Effector CD4-positive, alpha-beta T cell (primary cell): ENCODE measurements around the gene FN3K.
"Not testable (repeated sequence)": the region's sequence is repeated elsewhere in the genome, so short reads cannot be mapped to it uniquely, and the experiment has no call there.

Source experiments
- DNase-seq: peaks from one replicate; pipeline ENCODE4 v3.0.0-alpha.2; 2020

The FN3K gene

GRCh38 chr17:82775001-82775823 lies 39.8 kb downstream of the FN3K start:
- DNase-seq, result peak; percentile 30

DNA sequence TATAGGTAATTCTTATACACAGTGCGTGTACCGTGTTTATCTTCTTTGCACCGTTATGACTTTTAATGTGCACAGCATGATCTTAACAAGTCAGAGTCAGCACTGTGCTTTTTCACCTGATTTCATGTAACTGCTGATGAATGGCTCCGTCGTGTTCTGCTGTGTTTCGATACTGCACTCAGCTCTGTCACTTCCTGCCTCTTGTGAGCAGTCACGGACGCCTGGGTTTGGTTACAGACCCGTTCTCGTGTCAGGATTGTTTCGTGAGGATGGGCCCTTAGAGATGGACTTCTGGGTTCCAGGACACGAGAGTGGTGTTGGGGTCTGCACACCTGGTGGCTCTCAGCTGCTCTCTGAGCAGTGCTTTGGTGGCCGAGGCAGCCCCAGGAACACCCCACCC lies 41.0 kb downstream of the FN3K start:
- no peak for DNase-seq

GRCh38 chr17:82777778-82778375 lies 42.5 kb downstream of the FN3K start:
- not testable (repeated sequence) for DNase-seq

GRCh38 chr17:82779541-82779940 lies 44.1 kb downstream of the FN3K start:
- DNase-seq, result no peak

DNA sequence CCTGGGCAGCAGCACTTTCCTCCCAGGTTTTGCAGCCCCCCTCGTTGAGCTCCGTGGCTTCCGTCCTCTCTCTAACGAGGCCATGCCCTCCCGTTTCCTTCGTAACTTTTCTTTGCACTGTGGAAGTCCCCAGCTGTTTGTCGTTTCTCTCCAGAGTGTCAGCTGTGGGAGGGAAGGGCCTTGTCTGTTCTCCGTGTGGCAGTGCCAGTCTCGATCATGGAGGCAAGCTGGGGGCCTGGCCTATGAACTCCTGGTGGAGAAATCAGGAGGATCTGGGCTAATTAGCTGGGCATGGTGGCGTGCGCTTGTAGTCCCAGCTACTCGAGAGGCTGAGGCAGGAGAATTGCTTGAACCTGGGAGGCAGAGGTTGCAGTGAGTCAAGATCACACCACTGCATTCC lies 44.8 kb downstream of the FN3K start:
- no peak for DNase-seq

DNA sequence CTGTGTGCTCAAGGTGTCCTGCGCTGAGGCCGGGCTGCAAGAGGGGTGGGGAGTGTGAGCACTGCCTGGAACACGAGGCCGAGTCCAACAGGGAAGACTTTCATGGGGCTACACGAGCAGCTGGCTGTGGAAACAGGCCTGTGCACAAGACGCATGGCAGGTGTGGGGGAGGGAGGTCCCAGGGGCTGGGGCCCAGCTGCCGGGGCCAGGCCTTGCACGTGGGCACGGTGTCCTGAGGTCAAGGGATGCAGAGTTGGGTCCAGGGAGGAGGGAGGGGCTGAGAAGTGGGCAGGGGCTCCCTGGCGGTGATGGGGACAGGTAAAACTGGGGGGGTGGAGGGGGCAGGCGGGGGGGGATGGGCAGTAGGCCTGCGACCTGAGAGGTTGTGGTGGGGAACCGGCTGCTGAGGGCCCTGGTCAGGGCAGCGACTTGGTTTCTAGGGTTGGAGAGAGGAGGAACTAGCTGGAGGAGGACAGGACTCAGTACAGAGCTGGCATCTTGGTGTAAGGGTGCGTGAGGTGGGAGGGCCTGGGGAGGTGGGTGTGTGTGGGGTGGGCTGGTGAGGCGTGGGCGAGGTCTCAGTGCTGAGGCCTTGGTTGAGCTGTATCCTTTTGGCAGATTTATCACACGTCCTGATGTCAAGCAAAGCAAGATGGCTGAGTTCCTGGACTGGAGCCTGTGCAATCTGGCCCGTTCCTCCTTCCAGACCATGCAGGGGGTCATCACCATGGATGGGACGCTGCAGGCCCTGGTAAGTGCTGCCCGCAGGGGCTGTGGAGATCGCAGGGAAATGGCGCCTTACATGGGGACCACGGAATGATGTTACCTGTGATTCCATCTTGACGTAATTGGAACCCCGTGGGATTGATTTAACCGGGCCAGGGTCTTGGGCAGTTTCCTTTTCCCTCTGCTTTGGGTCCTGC lies 45.8 kb downstream of the FN3K start:
- no peak for DNase-seq

DNA sequence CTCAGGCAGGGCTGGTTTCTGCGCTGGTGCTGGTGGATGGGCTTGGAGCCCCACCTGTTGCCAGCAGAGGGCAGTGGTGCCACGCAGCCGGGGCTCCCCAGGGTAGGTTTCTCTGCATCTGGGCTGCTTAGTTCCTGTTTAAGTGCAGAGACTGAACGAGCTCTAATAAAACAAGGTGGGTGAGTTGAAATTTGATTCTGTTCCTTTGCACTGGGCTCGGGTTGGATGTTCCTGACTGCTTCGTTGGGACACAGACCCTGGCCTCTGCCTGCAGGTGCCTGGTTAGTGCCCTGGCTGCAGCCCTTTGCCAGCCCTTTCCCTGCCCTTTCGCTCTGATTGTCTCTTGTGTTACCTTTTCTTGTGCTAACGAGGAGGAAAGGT lies 46.5 kb downstream of the FN3K start:
- peak; percentile 79 for DNase-seq

DNA sequence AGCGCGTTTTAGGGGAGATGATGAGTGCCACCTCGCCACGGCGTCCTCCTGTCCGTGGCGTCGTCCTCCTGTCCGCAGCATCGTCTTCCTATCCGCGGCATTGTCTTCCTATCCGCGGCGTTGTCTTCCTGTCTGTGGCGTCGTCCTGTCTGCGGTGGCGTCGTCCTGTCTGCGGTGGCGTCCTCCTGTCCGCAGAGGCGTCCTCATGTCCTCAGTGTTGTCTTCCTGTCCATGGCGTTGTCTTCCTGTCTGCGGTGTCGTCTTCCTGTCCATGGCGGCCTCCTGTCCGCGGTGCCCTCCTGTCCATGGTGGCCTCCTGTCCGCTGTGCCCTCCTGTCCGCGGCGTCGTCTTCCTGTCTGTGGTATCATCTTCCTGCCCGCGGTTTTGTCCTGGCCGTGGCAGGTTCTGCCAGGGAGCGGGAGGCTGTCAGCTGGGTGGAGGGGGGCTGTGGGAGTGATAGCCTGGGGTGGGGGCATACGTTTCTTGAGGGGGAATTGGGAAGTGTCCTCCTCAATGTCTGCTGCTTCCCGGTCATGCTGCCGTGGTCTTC lies 47.3 kb downstream of the FN3K start:
- no peak for DNase-seq

DNA sequence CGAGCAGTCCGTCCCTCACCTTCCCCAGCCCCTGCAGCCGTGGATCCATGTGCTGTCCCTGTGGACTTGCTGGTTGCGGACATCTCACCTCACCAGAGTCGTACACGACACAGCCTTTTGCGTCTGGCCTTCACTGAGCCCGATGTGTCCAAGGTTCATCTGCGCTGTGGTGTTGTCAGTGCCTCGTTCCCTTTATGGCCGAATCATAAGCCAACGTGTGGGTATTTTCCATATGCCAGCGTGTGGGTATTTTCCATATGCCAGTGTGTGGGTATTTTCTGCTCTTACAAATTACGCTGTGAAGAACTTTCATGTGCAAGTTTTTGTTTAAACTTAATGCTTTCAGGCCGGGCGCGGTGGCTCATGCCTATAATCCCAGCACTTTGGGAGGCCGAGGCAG lies 48.1 kb downstream of the FN3K start:
- no peak for DNase-seq

DNA sequence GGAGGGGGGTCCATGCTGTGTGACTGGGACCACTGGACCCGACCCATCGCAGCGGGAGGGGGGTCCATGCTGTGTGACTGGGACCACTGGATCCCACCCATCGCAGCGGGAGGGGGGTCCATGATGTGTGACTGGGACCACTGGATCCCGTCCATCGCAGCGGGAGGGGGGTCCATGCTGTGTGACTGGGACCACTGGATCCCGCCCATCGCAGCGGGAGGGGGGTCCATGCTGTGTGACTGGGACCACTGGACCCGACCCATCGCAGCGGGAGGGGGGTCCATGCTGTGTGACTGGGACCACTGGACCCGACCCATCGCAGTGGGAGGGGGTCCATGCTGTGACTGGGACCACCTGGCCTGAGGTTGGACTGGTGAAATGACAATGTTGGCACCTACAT lies 50.2 kb downstream of the FN3K start:
- not testable (repeated sequence) for DNase-seq

- no peak for DNase-seq
Measured at GRCh38 chr17:82786427-82786826, 51.0 kb downstream of the FN3K start.

DNA sequence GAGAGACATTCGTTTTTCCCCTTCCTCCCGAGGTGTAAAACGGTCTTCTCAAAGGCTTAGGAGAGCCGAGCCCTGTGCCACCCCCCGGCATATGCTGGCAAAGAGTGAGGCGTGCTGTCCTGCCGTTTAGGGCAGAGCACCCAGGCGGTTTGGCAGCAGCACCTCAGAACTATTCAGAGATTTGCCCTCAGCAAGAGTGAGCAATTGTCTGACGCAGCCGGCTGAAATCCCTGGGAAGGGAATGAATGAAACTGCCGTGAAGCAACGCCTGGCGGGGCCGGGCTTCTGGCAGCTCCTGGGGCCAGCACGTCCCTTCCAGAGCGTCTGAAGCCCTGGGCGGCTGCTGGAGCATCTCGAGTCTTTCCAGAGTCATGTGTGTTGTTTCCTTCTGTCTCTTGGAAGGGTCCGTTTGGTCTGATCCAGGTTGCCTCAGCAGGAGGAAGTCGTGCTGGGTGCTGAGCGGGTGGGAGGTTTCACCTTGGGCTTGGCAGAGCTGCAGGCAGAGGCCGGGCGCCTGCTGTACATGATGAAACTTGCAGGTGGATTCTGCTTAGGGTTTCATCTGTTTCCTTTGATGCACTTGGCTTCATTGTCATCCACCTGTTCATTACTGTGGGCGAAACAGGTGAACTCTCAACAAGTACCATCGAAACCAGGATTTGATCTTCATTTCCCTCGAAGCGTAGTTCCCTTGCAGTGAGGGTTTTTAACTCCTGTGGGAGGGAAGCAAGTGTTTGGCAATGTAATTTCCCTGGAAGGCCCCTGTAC lies 51.9 kb downstream of the FN3K start:
- DNase-seq, result no peak

DNA sequence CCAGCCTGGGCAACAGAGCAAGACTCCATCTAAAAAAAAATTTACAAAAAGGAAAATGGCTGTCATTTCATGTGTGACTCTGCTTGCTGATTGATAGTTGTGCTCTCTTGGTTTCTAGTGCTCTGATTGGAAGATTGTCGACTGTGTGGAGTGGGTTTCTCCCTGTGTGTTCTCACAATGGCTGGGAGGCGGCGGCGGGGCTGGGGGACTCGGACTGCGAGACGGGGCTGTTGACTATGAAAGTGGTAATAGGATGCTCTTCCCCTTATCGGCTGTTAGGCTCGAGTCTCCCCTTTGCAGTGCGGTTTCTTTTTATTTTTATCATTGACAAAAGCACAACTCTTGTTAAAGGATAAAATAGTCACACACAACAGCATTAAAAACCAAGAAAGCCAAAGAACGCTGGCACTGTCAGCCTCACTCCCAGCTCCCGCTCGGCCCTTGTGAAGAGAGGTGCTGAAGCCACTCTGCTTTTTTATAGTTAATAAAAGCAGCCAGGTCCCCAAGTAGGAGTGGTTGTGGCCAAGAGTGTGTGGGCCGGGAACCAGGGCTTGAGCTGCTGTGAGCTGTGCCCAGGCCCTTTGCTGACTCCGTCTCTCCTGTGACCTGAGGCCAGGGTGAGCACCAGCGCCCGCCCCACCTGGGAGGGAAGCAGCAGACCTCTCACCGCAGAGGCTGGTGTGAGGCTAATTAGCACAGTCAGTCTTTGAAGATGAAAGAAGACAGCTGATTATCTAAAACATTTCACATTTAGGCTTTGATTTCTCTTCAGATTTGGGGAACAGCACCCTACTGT lies 53.0 kb downstream of the FN3K start:
- DNase-seq, result no peak

DNA sequence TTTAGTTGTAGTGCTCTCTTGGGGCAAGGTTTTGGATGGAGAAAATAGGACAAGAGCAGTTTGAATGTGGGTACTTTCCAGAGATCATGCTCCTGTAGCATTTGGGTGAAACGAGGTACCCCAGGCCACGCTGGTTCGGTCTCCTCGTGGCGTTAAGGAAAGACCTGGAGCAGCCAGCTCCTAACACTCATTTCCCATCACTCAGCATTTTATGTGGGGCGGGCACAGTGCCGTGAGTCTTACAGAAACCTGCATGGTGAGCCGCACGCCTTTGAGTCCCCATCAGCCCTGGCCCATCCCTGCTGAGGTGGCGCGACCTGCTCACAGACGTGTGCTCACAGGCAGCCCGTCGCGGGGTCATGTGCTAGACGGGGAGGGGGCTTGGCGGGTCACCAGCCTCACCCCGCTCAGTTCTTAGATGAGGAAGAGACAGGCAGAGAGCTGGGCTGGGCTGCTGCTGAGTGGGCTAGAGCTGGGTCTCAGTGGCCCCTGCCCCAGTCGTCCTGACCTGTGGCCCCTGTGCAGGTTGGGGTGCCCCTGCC lies 53.7 kb downstream of the FN3K start:
- no peak for DNase-seq

DNA sequence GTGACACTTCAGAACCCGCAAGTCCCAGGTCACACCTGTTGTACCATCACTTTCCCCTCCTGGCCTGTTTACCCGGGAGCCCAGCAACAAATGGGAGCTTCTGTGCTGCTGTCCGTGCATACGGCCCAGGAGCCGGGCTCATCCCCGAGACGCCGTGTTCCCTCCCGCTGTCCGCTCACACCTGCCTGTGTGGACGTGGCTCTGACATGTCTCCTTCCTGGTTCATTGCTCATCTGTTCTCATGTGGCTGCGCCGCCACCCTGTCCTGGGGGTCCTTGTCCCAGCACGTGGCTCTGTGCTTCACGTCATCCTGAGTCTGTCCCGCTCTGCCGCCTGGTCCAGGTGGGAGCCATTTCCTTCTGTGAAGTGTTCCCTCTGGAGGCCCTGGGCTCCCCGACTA lies 54.4 kb downstream of the FN3K start:
- DNase-seq, result no peak

DNA sequence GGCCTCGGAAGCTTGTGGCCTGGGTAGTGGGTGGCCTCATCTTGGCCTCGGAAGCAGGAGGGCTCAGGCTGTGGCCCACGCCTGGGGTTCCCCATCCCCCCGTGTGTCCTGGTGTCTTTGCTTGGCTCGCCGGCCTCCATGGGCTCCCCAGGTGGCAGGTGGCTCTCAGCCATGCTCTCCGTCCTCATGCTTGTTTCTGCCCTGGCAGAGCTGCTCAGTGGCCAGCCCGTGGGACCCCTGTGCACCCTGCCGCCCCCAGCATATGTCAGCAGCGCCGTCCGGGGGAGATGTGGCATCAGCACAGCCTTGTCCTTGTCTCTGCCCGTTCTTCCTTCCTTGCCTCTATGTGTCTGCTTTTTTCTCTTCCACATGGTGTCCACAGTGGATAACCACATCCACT lies 55.0 kb downstream of the FN3K start:
- DNase-seq, result no peak

- DNase-seq, result no peak
Measured at GRCh38 chr17:82791532-82791931, 56.1 kb downstream of the FN3K start.

- DNase-seq, result no peak
Measured at GRCh38 chr17:82793974-82794630, 58.7 kb downstream of the FN3K start.

DNA sequence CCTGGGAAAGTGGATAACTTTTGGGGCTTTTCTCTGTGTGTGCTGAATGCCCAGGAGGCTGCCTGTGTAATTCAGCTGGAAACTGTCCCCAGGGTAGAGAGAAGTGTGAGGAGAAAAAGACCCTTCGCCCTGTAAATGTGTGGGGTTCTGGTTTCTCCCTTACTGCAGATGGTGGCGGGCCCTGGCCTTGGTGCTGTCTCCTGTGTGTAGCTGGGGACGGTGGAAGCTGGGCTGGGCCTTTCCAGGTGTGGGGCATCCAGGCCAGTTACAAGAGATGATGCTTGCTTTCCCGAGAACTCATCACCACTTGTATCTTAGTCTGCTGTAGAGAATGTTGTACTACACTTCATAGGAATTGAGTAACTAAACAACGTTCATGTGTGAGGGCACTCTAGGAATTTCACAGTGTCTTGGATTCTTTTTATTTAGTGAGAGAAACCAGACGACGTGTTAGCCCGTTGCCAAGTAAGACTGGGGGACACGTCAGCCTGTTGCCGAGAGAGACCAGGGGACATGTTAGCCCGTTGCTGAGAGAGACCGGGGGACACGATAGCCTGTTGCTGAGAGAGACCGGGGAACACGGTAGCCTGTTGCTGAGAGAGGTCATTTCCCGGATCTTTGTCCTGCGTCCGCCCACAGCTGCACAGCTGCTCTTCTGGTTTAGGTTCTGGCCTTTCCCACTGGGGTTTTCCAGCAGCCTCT lies 59.5 kb downstream of the FN3K start:
- no peak for DNase-seq

- DNase-seq, result no peak
Measured at GRCh38 chr17:82795615-82796014, 60.2 kb downstream of the FN3K start.
